ENCODE measurements around the gene MED1. TPM values are rescaled to one million over a fixed set of nuclear protein-coding genes. Genes with fewer than 3 reads are reported as not detected.

Gene MED1
- total and polyA plus RNA-seq, 9 of the 15 experiments (the other 6 are each of a cell fraction or from before 2014, with no cell fraction given) = 14.0 to 59.8 (median 46.7) TPM

DNA sequence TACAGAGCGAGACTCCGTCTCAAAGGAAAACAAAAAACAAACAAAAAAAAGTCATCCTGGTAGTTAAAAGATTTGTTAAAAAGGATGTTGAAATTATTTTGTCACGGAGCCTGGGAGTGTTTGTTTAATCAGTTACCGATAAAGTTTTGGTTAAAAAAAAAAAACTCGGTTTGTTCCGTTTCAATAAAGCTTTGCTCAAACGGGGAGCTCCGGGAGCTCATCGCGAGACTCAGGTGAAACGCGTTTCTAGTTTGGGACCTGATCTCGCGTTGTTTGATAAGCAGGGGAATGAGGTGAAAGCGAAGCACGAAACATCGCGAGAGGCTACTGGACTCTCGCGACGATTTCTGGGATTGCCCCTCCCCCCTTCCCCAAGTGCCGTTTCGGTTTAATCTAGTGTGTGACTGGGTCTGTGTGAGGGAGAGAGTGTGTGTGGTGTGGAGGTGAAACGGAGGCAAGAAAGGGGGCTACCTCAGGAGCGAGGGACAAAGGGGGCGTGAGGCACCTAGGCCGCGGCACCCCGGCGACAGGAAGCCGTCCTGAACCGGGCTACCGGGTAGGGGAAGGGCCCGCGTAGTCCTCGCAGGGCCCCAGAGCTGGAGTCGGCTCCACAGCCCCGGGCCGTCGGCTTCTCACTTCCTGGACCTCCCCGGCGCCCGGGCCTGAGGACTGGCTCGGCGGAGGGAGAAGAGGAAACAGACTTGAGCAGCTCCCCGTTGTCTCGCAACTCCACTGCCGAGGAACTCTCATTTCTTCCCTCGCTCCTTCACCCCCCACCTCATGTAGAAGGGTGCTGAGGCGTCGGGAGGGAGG, 10.3 kb upstream of the MED1 start, which contains the start of gene CDK12 (continued):
- no peak for TF ChIP-seq ID3 (CRISPR knock-in tag; IDR thresholded peaks at IDR 0.05)
- no peak for TF ChIP-seq ID3 (tag; IDR thresholded peaks at IDR 0.05)
- TF ChIP-seq ZNF121 (CRISPR knock-in tag; conservative IDR thresholded peaks at IDR 0.05) = no peak
- TF ChIP-seq HNRNPK (IDR thresholded peaks at IDR 0.05; ENCODE audit: low read depth, low read length, poor library complexity, severe bottlenecking) = no peak
- TF ChIP-seq, protein P1, sequence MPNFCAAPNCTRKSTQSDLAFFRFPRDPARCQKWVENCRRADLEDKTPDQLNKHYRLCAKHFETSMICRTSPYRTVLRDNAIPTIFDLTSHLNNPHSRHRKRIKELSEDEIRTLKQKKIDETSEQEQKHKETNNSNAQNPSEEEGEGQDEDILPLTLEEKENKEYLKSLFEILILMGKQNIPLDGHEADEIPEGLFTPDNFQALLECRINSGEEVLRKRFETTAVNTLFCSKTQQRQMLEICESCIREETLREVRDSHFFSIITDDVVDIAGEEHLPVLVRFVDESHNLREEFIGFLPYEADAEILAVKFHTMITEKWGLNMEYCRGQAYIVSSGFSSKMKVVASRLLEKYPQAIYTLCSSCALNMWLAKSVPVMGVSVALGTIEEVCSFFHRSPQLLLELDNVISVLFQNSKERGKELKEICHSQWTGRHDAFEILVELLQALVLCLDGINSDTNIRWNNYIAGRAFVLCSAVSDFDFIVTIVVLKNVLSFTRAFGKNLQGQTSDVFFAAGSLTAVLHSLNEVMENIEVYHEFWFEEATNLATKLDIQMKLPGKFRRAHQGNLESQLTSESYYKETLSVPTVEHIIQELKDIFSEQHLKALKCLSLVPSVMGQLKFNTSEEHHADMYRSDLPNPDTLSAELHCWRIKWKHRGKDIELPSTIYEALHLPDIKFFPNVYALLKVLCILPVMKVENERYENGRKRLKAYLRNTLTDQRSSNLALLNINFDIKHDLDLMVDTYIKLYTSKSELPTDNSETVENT (CRISPR knock-in tag; IDR thresholded peaks at IDR 0.05) = peak; percentile 92
- TF ChIP-seq SMAD1 (IDR thresholded peaks at IDR 0.05; ENCODE audit: low read depth, low read length, partially characterized antibody) = peak; percentile 29
- TF ChIP-seq RREB1 (CRISPR knock-in tag; IDR thresholded peaks at IDR 0.05) = peak; percentile 74
- TF ChIP-seq, protein P2, sequence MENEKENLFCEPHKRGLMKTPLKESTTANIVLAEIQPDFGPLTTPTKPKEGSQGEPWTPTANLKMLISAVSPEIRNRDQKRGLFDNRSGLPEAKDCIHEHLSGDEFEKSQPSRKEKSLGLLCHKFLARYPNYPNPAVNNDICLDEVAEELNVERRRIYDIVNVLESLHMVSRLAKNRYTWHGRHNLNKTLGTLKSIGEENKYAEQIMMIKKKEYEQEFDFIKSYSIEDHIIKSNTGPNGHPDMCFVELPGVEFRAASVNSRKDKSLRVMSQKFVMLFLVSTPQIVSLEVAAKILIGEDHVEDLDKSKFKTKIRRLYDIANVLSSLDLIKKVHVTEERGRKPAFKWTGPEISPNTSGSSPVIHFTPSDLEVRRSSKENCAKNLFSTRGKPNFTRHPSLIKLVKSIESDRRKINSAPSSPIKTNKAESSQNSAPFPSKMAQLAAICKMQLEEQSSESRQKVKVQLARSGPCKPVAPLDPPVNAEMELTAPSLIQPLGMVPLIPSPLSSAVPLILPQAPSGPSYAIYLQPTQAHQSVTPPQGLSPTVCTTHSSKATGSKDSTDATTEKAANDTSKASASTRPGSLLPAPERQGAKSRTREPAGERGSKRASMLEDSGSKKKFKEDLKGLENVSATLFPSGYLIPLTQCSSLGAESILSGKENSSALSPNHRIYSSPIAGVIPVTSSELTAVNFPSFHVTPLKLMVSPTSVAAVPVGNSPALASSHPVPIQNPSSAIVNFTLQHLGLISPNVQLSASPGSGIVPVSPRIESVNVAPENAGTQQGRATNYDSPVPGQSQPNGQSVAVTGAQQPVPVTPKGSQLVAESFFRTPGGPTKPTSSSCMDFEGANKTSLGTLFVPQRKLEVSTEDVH (IDR thresholded peaks at IDR 0.05; ENCODE audit: low read depth, partially characterized antibody) = no peak
- no peak for TF ChIP-seq E2F4 (CRISPR knock-in tag; IDR thresholded peaks at IDR 0.05; ENCODE audit: low read depth)
- TF ChIP-seq NCOA6 (IDR thresholded peaks at IDR 0.05) = no peak; the same call in 1 of the 2 replicates
- TF ChIP-seq ZNF347 (CRISPR knock-in tag; IDR thresholded peaks at IDR 0.05; ENCODE audit: low read depth) = no peak
- no peak for TF ChIP-seq ZNF263 (CRISPR knock-in tag; IDR thresholded peaks at IDR 0.05; ENCODE audit: borderline replicate concordance)
- no peak for TF ChIP-seq CBX2 (IDR thresholded peaks at IDR 0.05; ENCODE audit: insufficient read depth, low read length, poor library complexity, severe bottlenecking)

Data from K562 (cell line).